Mesothelial cell of epicardium (in vitro differentiated cells): ENCODE measurements around the gene COQ3. TPM values are rescaled to one million over a fixed set of nuclear protein-coding genes. Genes with fewer than 3 reads are reported as not detected.

Experiments
- DNase-seq, 2 experiments: peaks; one replicate each; pipeline ENCODE4 v3.0.0; 2021; ENCODE audit warnings: low spot score in 2 of 2; ENCODE audit not compliant: unreplicated experiment in 2 of 2
- H3K27ac Mint-ChIP-seq: 2 replicates; pipeline ENCODE4 v1.8.0; 2021; ENCODE audit warnings: mixed read lengths
- H3K27me3 Mint-ChIP-seq: 2 replicates; pipeline ENCODE4 v1.8.0; 2021; ENCODE audit warnings: low read depth, mixed read lengths
- H3K36me3 Mint-ChIP-seq: 2 replicates; pipeline ENCODE4 v1.8.0; 2021; ENCODE audit warnings: mixed read lengths
- H3K4me1 Mint-ChIP-seq: 2 replicates; pipeline ENCODE4 v1.8.0; 2021; ENCODE audit warnings: mixed read lengths
- H3K4me3 Mint-ChIP-seq: 2 replicates; pipeline ENCODE4 v1.8.0; 2021; ENCODE audit warnings: mild to moderate bottlenecking, moderate library complexity, mixed read lengths
- H3K9me3 Mint-ChIP-seq: 2 replicates; pipeline ENCODE4 v1.8.0; 2021; ENCODE audit warnings: mixed read lengths
- total RNA-seq: library from RNA; stranded (reverse); gene quantifications from 3 replicates; pipeline ENCODE4 v1.2.1, GENCODE V29; 2021
- TF ChIP-seq, protein P1 (sequence below): fragments of 200-600 bp; sonication (generic); IDR thresholded peaks from one replicate; pipeline ENCODE4 v1.5.0; 2021; ENCODE audit warnings: antibody characterized with exemption; ENCODE audit not compliant: unreplicated experiment

The COQ3 gene
- total RNA-seq, 1 donor from 2014 or later: 4.9 TPM

- Mint-ChIP-seq H3K9me3 (no peaks in the 10 kb centered on the region), H3K27ac (no peak overlapping the region), H3K27me3 (peaks cover 57% of the 10 kb centered on the region), H3K4me1 (no peaks in the 10 kb centered on the region), H3K4me3 (no peak overlapping the region), H3K36me3 (no peaks in the 10 kb centered on the region)
- DNase-seq: no peak
- TF ChIP-seq, protein P1, sequence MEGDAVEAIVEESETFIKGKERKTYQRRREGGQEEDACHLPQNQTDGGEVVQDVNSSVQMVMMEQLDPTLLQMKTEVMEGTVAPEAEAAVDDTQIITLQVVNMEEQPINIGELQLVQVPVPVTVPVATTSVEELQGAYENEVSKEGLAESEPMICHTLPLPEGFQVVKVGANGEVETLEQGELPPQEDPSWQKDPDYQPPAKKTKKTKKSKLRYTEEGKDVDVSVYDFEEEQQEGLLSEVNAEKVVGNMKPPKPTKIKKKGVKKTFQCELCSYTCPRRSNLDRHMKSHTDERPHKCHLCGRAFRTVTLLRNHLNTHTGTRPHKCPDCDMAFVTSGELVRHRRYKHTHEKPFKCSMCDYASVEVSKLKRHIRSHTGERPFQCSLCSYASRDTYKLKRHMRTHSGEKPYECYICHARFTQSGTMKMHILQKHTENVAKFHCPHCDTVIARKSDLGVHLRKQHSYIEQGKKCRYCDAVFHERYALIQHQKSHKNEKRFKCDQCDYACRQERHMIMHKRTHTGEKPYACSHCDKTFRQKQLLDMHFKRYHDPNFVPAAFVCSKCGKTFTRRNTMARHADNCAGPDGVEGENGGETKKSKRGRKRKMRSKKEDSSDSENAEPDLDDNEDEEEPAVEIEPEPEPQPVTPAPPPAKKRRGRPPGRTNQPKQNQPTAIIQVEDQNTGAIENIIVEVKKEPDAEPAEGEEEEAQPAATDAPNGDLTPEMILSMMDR: no peak
These were observed 37.4 kb downstream of the COQ3 start for GRCh38 chr6:99356641-99357040.

GRCh38 chr6:99354983-99355382, 39.0 kb downstream of the COQ3 start:
- Mint-ChIP-seq H3K27ac (no peak overlapping the region), H3K9me3 (no peaks in the 10 kb centered on the region), H3K4me3 (no peak overlapping the region), H3K27me3 (peaks cover 54% of the 10 kb centered on the region), H3K36me3 (no peaks in the 10 kb centered on the region), H3K4me1 (peaks cover 3% of the 10 kb centered on the region)
- no peak for DNase-seq
- TF ChIP-seq, protein P1: no peak

DNA sequence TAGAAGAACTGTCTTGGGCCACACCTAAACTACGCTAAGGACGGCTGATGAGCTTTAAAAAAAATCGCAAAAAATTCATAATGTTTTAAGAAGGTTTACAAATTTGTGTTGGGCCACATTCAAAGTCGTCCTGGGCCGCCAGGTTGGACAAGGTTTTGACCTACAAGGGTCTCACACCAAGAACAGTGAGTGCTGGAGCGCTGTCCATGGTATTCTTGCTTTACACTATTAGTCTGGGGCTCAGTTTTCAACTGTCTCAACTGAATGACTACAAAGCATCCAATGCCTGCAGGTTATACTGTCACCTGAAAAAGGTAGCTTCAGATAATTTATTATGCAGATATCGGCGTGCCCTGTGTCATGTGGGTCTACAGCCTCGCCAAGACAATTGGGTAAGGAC, 40.9 kb downstream of the COQ3 start:
- H3K9me3 Mint-ChIP-seq: no peaks in the 10 kb centered on the region
- H3K4me1 Mint-ChIP-seq: peaks cover 11% of the 10 kb centered on the region
- no peaks in the 10 kb centered on the region for H3K36me3 Mint-ChIP-seq
- TF ChIP-seq, protein P1: no peak
- no peak overlapping the region for H3K4me3 Mint-ChIP-seq
- peaks cover 51% of the 10 kb centered on the region for H3K27me3 Mint-ChIP-seq
- no peak overlapping the region for H3K27ac Mint-ChIP-seq
- DNase-seq: no peak

DNA sequence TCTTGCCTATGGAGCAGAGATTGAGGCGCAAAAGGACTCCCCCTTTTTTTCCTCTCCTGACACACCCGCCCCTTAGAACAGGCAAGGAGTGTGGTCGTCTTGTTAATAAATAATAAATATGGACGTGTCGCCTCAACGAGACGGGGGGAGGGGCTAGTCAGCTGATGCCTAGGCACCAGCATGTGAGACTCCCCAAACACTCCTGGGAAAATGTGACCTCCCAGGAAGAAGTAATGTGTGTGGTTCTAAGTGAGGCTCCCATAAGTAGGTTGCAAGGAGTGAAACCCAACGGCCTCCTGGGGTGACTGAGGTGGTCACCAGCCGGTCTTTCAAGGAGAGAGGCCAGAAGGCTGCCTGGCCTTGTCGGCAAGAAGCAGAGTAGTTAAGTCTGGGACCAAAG, 43.4 kb downstream of the COQ3 start:
- Mint-ChIP-seq H3K4me3 (peak overlapping the region; percentile 63), H3K36me3 (no peaks in the 10 kb centered on the region), H3K9me3 (no peaks in the 10 kb centered on the region), H3K27me3 (peaks cover 31% of the 10 kb centered on the region), H3K27ac (no peak overlapping the region), H3K4me1 (peaks cover 15% of the 10 kb centered on the region)
- DNase-seq: no peak
- TF ChIP-seq, protein P1: no peak

GRCh38 chr6:99349171-99350141, 44.5 kb downstream of the COQ3 start, which contains the start of gene FAXC:
TSS of gene FAXC (minus strand) at chr6:99349674. CDS start at chr6:99349372, 302 bp downstream.
- DNase-seq: peak; percentile 45 to 71
- TF ChIP-seq, protein P1: no peak
- H3K36me3 Mint-ChIP-seq: no peaks in the 10 kb centered on the region
- H3K9me3 Mint-ChIP-seq: no peaks in the 10 kb centered on the region
- peak within 1 kb of the TSS; percentile 71 for H3K27ac Mint-ChIP-seq
- peaks cover 17% of the 10 kb centered on the region for H3K4me1 Mint-ChIP-seq
- peaks cover 24% of the 10 kb centered on the region for H3K27me3 Mint-ChIP-seq
- H3K4me3 Mint-ChIP-seq: peak within 1 kb of the TSS; percentile 81
